Naive thymus-derived CD8-positive, alpha-beta T cell (primary cell): Measurements from ENCODE around the gene LRFN2. TPM values are rescaled to one million over a fixed set of nuclear protein-coding genes. Genes with fewer than 3 reads are reported as not detected.

Experiments
- ATAC-seq, 2 donors: fragments of 150-1000 bp; cut with Tn5 transposase in 1 of 2; sonication (Bioruptor Pico), chemical (Tn5 transposase) in 1 of 2; 1 replicate in 1 of 2; 2 replicates in 1 of 2; pipeline ENCODE4 v1.10.0; 2021; ENCODE audit warnings: mild to moderate bottlenecking in 2 of 2, moderate library complexity in 2 of 2
- POLR2A ChIA-PET: fragments of 350-600 bp; sonication (Branson Sonifier 250); formaldehyde crosslinking; loops from one replicate; lab custom pipeline; 2021; ENCODE audit warnings: antibody characterized with exemption; lab: Charles Lee
- DNase-seq, 10 donors: peaks; one replicate each; pipeline versions ENCODE4 v3.0.0 to v3.0.0-alpha.2; 2020 to 2022
- H3K27ac Mint-ChIP-seq, 10 donors: one replicate each; pipeline ENCODE4 v1.8.0; 2020 to 2022; ENCODE audit warnings: mild to moderate bottlenecking in 10 of 10, mixed read lengths in 10 of 10, moderate library complexity in 4 of 10, inconsistent platforms in 1 of 10
- H3K27me3 Mint-ChIP-seq, 5 donors: one replicate each; pipeline ENCODE4 v1.8.0; 2021 to 2022; ENCODE audit warnings: mixed read lengths in 5 of 5
- H3K36me3 Mint-ChIP-seq, 3 donors: one replicate each; pipeline ENCODE4 v1.8.0; 2020 to 2022; ENCODE audit warnings: mixed read lengths in 3 of 3, mild to moderate bottlenecking in 2 of 3, inconsistent platforms in 1 of 3
- H3K4me1 Mint-ChIP-seq, 4 donors: one replicate each; pipeline ENCODE4 v1.8.0; 2021 to 2022; ENCODE audit warnings: mixed read lengths in 4 of 4
- H3K4me3 Mint-ChIP-seq, 10 donors: one replicate each; pipeline ENCODE4 v1.8.0; 2020 to 2022; ENCODE audit warnings: mild to moderate bottlenecking in 10 of 10, mixed read lengths in 10 of 10, moderate library complexity in 6 of 10, inconsistent platforms in 1 of 10
- H3K9me3 Mint-ChIP-seq, 9 donors: one replicate each; pipeline ENCODE4 v1.8.0; 2020 to 2022; ENCODE audit warnings: mixed read lengths in 9 of 9, mild to moderate bottlenecking in 3 of 9, inconsistent platforms in 1 of 9, moderate library complexity in 1 of 9
- polyA plus RNA-seq, 3 donors: library from polyadenylated mRNA; unstranded; fragments of 300-500 nt; fragmentation: Illumina TruSeq; gene quantifications; one replicate each; pipeline ENCODE4 v1.2.3, GENCODE V29; 2021
- total RNA-seq, 8 experiments: library from RNA in 2 of 8; stranded (reverse) in 2 of 8; gene quantifications; one replicate each; pipeline ENCODE4 v1.2.3 and lab custom pipeline; 2021 to 2026

The LRFN2 gene
- total and polyA plus RNA-seq, 5 experiments from 2014 or later = 0.09 to 0.25 TPM; not detected in 3

DNA sequence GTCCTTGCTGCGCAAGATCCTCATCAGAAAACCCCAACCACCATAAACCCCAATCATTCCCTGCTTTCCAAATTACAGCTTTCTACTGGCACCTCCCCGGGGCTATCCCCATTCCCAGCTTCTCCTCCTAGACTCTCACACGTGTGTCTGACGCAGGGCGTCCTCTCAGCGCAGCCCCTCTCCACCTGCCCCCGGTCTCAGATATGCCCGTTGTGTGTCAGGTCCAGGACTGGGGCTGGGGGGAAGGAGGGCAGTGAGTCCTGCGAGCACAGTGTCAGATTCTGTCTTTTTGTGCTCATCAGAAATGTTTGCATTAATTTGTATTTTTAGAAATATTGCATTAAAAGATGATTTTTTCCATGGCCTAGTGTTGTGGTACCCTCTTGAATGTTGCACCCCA is 48.6 kb downstream of the LRFN2 start:
- H3K4me3 Mint-ChIP-seq = peak overlapping the region in 1 of 10 donors; percentile 22
- no peak overlapping the region for H3K27ac Mint-ChIP-seq
- no peaks in the 10 kb centered on the region for H3K9me3 Mint-ChIP-seq
- DNase-seq = peak in 1 of 10 donors; percentile 43
- H3K36me3 Mint-ChIP-seq = no peaks in the 10 kb centered on the region
- POLR2A ChIA-PET = no interaction called here
- H3K27me3 Mint-ChIP-seq = peaks cover 0 to 4% (median 0%) of the 10 kb centered on the region in 5 donors
- no peak for ATAC-seq
- peaks cover 0 to 2% (median 0%) of the 10 kb centered on the region in 4 donors for H3K4me1 Mint-ChIP-seq

DNA sequence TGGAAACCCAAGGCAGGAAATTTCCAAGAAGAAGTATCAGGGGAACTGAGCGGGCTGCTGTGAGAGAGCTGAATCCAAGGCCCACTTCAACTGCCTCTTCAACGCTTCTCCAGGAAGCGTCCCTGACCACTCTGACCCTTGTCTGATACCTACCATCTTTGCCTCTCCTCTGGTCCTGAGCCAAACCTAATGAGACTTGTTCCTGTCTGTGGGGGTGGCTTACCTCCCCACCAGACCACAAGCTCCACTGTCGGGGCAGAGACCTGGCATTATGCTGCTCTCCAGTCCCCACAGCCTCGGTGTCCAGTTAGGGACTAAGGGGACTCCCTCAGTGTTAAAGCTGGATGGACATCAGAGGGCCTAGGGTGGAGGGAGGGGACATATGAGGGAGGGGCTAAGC is 49.7 kb downstream of the LRFN2 start:
- DNase-seq (peak in 1 of 10 donors; percentile 36), ATAC-seq (no peak)
- POLR2A ChIA-PET = no interaction called here
- H3K9me3 Mint-ChIP-seq = no peaks in the 10 kb centered on the region
- H3K36me3 Mint-ChIP-seq = no peaks in the 10 kb centered on the region
- no peak overlapping the region for H3K27ac Mint-ChIP-seq
- peaks cover 0 to 9% (median 0%) of the 10 kb centered on the region in 5 donors for H3K27me3 Mint-ChIP-seq
- peaks cover 0 to 3% (median 0%) of the 10 kb centered on the region in 4 donors for H3K4me1 Mint-ChIP-seq
- no peak overlapping the region for H3K4me3 Mint-ChIP-seq

DNA sequence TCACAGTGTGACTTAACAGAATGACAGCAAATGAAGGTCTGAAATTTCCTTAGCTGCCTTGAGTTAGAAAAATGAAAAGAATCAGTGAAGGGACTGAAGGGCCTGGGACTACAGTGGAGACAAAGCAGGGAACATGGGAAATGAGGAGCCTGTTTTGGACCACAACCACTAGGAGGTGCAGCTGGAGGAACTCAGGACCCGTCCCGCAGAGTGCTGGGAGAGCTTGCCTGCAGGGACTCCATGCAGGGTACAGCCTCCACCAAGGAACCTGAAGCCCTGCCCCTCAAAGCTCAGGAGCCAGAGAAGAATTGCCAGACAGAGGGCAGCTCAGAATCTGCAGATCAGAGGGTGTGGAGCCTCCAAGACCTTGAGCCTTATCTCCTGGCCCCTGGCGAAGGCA is 50.7 kb downstream of the LRFN2 start:
- Mint-ChIP-seq H3K27me3 (peaks cover 0 to 9% (median 0%) of the 10 kb centered on the region in 5 donors), H3K36me3 (no peaks in the 10 kb centered on the region), H3K27ac (no peak overlapping the region), H3K9me3 (no peaks in the 10 kb centered on the region), H3K4me1 (peaks cover 0 to 5% (median 0%) of the 10 kb centered on the region in 4 donors), H3K4me3 (no peak overlapping the region)
- ATAC-seq (no peak), DNase-seq (peak in 1 of 10 donors; percentile 48)
- POLR2A ChIA-PET = no interaction called here

DNA sequence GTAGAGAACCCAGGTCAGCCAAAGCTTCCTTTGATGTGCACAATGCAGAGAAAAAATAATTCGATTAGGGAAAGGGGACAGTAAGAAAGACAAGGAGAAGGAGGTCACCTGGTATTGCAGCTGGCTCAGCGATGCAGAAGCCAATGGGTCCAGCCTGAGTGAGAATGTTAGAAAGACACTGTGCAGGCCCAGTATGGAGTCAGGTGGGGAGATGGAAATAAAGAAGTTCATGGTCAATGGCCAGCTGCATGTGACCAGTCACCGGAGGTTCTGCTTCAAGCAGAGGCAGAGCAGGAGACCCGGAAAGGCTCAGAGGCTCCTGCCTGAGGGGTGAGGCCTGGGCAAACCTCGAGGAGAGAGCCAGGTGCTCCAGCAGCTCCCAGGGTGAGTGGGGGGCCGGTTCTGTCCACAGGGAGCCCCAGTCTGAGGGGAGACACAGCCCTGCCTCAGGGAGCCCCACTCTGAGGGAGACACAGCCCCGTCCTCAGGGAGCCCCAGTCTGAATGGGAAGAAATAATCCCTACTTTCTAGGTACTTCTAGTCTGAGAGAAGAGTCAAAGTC is 51.3 kb downstream of the LRFN2 start:
- no peak overlapping the region for H3K4me3 Mint-ChIP-seq
- peaks cover 0 to 3% (median 0%) of the 10 kb centered on the region in 4 donors for H3K4me1 Mint-ChIP-seq
- ATAC-seq (no peak), DNase-seq (peak in 1 of 10 donors; percentile 26)
- no peaks in the 10 kb centered on the region for H3K36me3 Mint-ChIP-seq
- POLR2A ChIA-PET = no interaction called here
- H3K27me3 Mint-ChIP-seq = peaks cover 0 to 9% (median 0%) of the 10 kb centered on the region in 5 donors
- no peaks in the 10 kb centered on the region for H3K9me3 Mint-ChIP-seq
- no peak overlapping the region for H3K27ac Mint-ChIP-seq

DNA sequence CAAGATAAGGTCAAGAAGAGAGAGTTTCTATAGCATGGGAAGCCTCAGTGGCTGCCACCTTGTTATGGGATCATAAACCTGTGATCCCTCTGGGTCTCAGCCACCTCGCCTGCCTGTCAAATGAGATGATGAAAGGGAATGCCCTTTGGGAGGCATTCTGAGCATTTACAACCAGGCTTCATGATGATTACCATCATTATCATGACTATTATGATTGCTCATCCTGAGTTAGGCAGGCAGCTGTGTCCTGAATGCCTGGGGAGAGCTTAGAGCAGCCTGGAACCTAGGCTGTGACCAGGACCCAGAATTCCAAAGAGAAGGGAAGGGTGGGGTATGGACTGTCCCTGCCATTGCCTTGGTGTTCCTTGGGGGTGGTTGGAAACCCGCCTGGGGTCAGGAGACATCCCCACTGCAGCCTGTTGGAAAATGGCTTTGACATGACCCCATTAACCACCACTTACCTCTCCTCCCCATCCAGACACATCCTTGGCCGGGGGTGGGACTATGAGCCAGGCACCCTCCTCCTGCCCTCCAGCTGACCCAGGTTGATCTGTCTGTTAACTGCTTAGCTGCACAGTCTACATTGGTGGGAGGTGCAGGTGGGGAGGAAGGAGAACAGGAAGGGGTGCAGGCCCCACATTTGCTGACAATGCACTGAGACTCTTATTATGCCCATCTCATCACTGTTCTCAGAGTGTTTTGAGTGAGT is 51.9 kb downstream of the LRFN2 start:
- DNase-seq (peak in 1 of 10 donors; percentile 16), ATAC-seq (no peak)
- no peaks in the 10 kb centered on the region for H3K9me3 Mint-ChIP-seq
- H3K27ac Mint-ChIP-seq = peak overlapping the region in 1 of 10 donors; percentile 13
- POLR2A ChIA-PET = no interaction called here
- H3K4me1 Mint-ChIP-seq = peaks cover 0 to 3% (median 0%) of the 10 kb centered on the region in 4 donors
- no peaks in the 10 kb centered on the region for H3K36me3 Mint-ChIP-seq
- H3K4me3 Mint-ChIP-seq = no peak overlapping the region
- peaks cover 0 to 9% (median 0%) of the 10 kb centered on the region in 5 donors for H3K27me3 Mint-ChIP-seq

DNA sequence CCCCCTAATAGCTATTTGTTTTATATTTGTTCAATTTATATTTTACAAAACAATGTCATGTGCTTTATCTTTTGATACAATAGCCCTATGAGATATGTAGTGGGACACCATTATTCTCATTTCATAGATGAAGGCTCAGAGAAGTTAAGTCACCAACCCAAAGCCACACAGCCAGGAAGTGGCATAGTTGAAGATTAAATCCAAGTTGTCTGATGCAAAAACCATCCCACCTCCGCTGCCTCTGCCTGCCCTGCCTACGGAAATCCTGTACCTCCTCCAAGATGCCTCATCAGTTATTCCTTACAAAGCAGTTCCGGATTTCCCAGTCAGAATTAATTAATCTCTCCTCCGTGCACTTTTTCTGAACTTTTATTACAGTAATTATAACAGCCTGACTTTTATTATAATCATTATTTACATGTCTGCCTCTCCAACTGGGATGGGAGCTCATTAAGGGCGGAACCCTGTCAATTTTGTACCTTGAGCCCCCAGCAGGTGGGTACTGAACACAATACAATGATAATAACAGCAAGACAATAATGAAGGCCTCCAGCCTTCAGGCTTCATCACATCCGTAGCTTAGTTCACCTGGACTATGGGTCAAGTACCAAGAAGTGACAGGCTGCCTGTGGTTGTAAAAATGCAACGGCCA is 54.7 kb downstream of the LRFN2 start:
- Mint-ChIP-seq H3K36me3 (no peaks in the 10 kb centered on the region), H3K4me3 (no peak overlapping the region), H3K9me3 (no peaks in the 10 kb centered on the region), H3K27ac (no peak overlapping the region), H3K4me1 (peaks cover 0 to 3% (median 0%) of the 10 kb centered on the region in 4 donors), H3K27me3 (peaks cover 0 to 9% (median 0%) of the 10 kb centered on the region in 5 donors)
- no peak for ATAC-seq
- DNase-seq = no peak
- POLR2A ChIA-PET = no interaction called here

DNA sequence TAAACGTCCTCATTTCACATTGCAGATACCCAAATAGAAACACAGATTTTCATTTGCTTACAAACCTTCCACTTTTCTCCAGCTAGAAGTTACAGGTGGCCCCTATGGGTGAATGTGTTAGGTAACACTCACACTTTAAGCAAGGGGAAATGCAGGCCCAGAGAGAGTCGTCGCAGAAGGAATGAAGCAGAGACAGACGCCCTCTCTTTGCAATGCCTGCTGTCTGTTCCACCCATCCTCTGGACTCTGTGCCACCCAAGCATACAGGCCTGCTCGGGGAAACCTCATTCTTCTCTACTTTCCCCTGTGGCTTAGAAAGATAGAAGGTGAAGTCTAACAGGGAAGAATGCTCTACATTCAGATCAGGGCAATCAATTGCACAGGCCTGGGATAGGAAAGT is 57.2 kb downstream of the LRFN2 start:
- DNase-seq = no peak
- H3K27me3 Mint-ChIP-seq = peaks cover 0 to 4% (median 0%) of the 10 kb centered on the region in 5 donors
- POLR2A ChIA-PET = no interaction called here
- peaks cover 0 to 3% (median 0%) of the 10 kb centered on the region in 4 donors for H3K4me1 Mint-ChIP-seq
- no peak overlapping the region for H3K27ac Mint-ChIP-seq
- H3K36me3 Mint-ChIP-seq = no peaks in the 10 kb centered on the region
- H3K9me3 Mint-ChIP-seq = no peaks in the 10 kb centered on the region
- H3K4me3 Mint-ChIP-seq = no peak overlapping the region
- ATAC-seq = no peak

DNA sequence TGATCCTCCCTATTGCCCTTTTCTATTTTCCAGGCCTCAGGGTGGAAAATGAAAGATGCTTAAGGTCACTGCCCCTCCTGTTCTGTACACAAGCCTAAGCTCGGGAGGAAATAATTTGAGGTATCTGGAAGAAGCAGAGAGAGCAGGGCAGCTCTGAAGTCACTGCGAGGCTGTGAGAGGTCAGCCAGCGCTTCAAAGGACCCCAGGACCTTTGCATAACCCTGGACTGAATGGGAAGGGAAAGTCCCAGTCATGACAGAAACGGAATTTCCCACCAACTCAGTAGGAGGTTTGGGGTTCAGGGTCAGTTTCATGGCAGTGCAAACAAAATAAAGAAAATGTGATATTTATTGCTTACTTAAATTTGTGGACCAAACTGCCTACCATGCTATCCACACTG is 58.1 kb downstream of the LRFN2 start:
- H3K4me1 Mint-ChIP-seq = peaks cover 0 to 3% (median 0%) of the 10 kb centered on the region in 4 donors
- H3K27me3 Mint-ChIP-seq = peaks cover 0 to 4% (median 0%) of the 10 kb centered on the region in 5 donors
- ATAC-seq (no peak), DNase-seq (peak in 1 of 10 donors; percentile 19)
- POLR2A ChIA-PET = no interaction called here
- H3K4me3 Mint-ChIP-seq = no peak overlapping the region
- no peaks in the 10 kb centered on the region for H3K36me3 Mint-ChIP-seq
- H3K27ac Mint-ChIP-seq = no peak overlapping the region
- H3K9me3 Mint-ChIP-seq = no peaks in the 10 kb centered on the region

DNA sequence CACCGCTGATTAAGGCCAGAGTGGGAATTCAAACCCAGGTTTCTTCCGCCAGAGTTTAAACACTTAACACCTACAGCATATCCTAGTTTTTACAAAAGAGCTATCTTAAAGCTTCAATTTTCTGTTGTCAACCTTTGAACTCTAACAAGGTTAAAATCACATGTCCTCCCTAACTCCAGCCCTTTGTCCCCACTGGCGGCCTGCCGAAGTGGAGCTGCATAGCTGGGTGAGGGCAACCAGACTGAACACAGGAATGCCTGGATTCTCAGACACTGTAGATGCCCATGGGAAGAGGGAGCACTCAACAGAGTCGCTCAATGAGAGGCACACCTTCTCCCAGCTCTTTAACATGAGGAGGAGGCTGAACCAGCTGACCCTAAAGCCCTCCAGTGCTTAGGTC is 59.1 kb downstream of the LRFN2 start:
- Mint-ChIP-seq H3K4me3 (no peak overlapping the region), H3K27ac (no peak overlapping the region), H3K36me3 (no peaks in the 10 kb centered on the region), H3K27me3 (peaks cover 0 to 2% (median 0%) of the 10 kb centered on the region in 5 donors), H3K4me1 (peaks cover 0 to 3% (median 0%) of the 10 kb centered on the region in 4 donors), H3K9me3 (no peaks in the 10 kb centered on the region)
- no peak for ATAC-seq
- DNase-seq = peak in 1 of 10 donors; percentile 26
- POLR2A ChIA-PET = no interaction called here

DNA sequence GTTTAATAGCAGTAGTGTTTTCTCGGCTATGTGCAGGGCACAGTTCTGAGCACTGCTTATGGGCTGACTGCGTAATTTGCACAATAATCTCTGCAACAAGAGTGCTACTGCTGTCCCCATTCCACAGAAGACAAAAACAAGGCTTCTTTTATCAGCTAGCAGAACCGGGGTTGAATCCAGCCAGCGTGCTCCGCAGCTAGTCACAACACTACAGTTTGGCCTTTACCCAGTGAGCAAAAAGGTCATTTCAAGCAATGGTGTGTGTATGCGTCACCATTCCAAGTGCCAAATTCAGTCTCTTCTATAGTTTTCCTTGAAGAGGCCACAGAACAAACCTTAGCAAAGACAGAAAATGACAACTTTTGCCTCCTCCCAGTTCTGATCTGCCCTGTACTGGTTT is 61.1 kb downstream of the LRFN2 start:
- DNase-seq (peak in 1 of 10 donors; percentile 4), ATAC-seq (no peak)
- no peak overlapping the region for H3K4me3 Mint-ChIP-seq
- H3K27me3 Mint-ChIP-seq = peaks cover 0 to under 1% (median 0%) of the 10 kb centered on the region in 5 donors
- POLR2A ChIA-PET = no interaction called here
- H3K36me3 Mint-ChIP-seq = no peaks in the 10 kb centered on the region
- H3K4me1 Mint-ChIP-seq = no peaks in the 10 kb centered on the region
- H3K9me3 Mint-ChIP-seq = no peaks in the 10 kb centered on the region
- H3K27ac Mint-ChIP-seq = no peak overlapping the region

DNA sequence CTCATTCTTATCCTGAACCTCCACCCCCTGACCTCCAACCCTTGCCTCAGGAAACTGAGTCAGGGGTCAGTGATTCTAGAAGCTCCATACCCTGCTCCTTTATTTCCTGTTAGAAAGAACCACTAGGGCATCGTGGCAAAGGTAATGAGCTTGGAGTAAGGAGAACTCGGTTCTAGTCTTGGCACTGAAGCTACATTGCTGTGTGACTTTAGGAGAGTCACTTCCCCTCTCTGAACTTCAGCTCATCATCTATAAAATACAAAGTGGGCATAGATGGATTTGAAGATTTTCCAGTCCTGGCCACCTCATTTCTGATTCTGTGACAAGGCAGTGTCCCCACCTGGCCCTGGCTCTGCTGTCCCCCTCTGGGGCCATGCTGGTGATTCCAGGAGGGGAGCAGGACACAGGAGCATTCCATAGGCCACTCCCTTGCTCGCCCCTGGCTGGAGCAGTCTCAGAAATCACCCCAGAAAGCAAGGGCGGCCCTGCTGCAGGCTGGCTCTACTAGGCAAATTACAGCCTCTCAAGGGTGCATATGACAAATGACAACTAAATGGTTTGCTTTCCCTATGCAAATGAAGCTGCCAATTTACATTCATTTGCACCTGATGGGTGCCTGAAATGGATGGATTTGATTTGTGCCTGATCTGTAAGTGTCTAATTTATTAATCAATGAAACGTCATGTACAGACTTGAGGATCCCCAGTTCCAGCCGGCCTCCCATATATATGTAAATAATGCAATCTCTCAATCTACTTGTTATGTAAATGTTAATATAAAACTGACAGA is 62.2 kb downstream of the LRFN2 start:
- ATAC-seq (no peak), DNase-seq (peak in 1 of 10 donors; percentile 42)
- Mint-ChIP-seq H3K27me3 (peaks cover 0 to 7% (median 3%) of the 10 kb centered on the region in 5 donors), H3K4me3 (no peak overlapping the region), H3K4me1 (peaks cover 0 to 3% (median 0%) of the 10 kb centered on the region in 4 donors), H3K9me3 (no peaks in the 10 kb centered on the region), H3K36me3 (no peaks in the 10 kb centered on the region), H3K27ac (no peak overlapping the region)
- POLR2A ChIA-PET = no interaction called here

DNA sequence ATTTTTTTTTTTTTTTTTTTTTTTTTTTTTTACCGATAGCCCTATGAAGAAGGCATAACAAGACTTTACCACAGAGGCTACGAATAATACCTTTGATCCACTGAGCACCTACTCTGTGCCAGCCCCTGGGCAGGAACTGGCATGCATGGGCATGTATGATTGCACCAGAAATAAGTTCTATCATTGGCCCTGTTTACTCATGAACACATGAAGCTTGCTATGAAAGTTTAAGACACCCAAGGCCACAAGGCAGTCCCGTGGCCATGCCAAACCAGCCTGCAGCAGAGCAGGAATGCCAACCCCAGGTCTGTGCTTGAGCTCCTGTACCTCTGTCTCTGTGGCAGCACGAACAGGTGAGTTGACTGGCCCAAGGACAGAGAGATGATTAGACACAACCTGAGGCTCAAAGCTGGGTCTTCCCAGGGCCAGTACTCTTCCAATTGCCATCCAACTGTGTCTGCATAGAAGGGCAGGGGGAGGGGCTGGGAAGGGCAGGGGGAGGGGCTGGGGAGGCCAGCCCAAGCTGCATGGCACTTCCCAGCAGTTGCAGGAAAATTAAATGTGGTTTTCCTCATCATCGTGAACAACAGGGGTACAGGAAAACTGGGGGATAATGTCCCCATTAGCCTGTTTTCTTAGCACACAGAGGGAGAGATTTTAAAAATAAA is 63.5 kb downstream of the LRFN2 start:
- no peak overlapping the region for H3K4me3 Mint-ChIP-seq
- POLR2A ChIA-PET = no interaction called here

More for the DNA sequence above, 63.5 kb downstream of the LRFN2 start:
- ATAC-seq = no peak
- Mint-ChIP-seq H3K27me3 (peaks cover 0 to 16% (median 11%) of the 10 kb centered on the region in 5 donors), H3K36me3 (no peaks in the 10 kb centered on the region), H3K4me1 (peaks cover 0 to 9% (median 0%) of the 10 kb centered on the region in 4 donors), H3K27ac (no peak overlapping the region), H3K9me3 (no peaks in the 10 kb centered on the region)
- peak in 1 of 10 donors; percentile 9 for DNase-seq
